T-helper 9 cell (primary cell): Measurements from ENCODE around the gene PLCG2.

Experiments
- DNase-seq: peaks from one replicate; pipeline ENCODE4 v3.0.0-alpha.2; 2020

PLCG2 gene

DNA sequence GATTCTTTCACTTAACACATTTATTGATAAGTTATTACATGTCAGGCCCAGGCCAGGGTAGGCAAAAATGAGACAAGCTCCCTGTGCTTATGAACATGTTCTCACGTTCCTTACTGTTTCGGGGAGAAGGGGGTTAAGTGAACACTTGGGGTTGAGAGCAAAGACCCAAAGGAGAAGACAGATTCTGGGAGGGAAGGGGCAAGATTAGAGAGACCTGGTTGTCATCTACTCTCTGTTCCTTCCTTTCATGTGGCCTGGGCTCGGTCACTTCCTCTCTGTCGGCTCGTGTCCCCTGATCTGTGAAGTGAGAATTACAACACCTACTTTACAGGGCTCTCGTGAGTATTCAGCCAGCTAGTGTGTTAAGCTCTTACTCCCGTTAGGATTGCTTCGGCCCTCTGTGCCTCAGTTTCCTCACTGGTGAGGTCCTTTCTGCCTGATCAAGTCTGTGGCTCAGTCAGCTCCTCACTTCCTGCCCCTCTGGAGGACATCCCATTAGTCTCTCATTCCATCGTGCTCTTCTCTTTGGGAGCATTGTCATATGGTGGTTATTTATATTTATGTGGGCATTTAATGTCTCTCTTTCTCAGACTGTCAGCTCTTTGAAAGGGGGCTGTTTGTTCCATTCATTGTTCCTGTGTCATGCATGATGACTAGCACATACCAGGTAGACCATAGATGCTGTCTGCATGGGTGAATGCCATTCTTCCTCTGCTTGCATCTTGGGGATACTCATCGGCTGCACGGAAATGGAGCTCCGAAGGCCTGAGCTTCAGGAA lies 38.9 kb downstream of the PLCG2 start:
- no peak for DNase-seq

DNA sequence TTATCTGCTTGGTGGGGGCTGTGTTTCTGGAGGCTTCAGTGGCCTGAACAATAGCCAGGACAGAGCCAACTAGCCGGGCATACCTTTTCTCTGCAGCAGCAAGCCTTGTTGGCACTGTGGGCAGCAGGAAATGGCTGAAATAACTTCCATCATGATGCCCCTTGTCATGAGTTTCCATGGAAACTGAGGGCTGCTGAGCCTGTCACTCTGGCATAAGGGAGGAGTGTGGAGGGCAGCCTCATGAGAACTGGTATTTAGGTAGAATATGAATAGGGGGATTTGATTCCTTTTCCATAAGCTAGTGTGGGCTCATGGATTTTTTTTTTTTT lies 39.4 kb downstream of the PLCG2 start:
- no peak for DNase-seq

DNA sequence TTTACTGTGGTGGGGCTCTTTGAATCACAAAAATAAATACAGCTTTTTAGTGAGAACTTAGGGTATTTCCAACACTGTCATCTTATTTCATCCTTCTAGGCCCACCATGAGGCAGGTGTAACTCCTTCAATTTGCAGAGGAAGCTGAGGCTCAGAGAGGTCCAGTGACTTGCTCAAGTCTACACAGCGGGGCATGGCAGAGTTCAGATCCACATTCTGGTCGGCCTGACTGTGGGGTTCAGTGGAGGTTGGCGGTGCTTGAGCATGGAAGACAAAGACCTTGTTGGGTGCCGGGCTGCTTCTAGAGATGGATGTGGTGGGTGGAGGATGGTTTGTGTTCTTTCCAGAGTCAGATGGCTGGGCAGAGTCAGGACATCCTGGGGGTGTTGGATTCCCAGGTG lies 39.8 kb downstream of the PLCG2 start:
- no peak for DNase-seq

DNA sequence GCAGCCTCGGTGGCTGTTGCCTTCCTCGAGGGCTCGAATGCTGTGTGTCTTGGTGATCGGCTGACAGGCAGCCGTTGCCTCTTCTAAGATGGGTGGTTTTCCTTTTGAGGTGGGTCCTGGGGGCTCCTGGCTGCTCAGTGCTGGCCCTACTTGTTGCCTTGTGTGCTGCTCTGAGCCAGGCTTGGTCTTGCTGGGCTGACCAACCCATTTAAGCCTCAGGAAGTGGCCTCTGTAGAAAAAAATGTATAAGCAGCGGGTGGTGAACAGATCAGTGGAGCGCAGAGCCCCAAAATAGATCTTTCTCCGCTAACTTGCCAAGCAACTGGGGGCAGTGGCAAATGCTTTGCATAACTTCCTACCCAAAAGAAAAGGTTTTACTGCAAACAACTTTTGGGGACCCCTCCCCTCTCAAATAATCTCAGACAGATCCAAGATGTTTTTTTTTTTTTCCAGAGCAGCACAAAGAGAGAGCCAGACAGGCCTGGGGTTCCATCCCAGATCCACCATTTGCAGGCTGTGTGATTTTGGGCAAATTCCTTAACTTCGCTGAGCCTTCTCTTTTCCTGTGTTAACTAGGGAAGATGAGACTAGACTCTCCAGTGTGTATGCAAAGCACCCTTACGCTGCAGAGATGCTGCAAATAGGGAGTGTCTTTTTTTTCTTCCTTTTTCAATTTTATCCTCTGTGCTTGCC lies 42.5 kb downstream of the PLCG2 start:
- DNase-seq = no peak

DNA sequence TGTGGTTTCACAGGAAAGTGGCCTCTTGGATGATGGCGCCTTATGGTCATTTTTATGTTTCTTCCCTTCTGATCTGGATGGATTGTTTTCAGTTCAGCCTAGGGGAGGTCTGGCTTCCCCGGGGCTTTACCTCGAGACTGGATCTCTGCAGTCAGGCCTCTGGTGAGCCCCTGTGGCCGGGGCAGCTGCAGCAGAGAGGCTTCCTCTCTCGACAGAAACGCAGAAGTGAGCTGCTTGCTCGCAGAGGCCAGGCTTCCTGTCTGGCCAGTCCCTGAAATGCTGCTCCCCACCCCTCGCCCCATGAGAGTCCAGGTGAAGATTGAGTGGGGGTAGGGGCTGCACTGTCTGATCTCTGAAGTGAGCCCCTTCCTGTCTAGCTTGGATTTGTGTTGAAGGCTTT lies 44.0 kb downstream of the PLCG2 start:
- DNase-seq = no peak

DNA sequence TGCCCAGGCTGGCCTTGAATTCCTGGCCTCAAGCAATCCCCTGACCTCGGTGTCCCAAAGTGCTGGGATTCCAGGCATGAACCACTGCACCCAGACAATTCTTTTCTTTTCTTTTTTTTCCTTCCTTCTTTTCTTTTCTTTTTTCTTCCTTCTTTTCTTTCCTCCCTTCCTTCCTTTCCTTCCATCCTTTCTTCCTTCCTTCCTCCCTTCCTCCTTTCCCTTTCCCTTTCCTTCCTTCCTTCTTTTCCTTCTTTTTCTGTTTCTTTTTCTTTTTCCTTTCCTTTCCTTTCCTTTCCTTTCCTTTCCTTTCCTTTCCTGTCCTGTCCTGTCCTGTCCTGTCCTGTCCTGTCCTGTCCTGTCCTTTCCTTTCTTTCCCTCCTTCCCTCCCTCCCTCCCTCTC lies 44.6 kb downstream of the PLCG2 start:
- DNase-seq = no peak

DNA sequence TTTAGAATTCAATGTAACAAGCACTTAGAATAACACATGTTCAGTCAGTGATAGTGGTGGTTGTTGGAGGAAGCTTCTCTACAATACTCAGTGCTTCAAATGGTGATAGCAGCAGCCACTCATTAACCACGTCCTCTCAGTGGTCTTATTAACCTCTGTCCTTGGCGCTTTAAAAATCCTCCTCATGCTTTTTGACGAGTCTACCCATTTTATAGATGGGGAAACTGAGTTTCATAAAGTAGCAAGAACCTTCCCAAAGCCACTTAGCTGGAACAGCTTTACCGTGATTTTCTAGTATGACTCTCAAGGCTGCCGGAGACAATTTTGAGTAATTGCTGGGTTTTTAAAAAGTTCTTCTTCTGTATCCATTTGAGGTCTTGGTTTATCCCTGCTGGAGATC lies 47.4 kb downstream of the PLCG2 start:
- no peak for DNase-seq

DNA sequence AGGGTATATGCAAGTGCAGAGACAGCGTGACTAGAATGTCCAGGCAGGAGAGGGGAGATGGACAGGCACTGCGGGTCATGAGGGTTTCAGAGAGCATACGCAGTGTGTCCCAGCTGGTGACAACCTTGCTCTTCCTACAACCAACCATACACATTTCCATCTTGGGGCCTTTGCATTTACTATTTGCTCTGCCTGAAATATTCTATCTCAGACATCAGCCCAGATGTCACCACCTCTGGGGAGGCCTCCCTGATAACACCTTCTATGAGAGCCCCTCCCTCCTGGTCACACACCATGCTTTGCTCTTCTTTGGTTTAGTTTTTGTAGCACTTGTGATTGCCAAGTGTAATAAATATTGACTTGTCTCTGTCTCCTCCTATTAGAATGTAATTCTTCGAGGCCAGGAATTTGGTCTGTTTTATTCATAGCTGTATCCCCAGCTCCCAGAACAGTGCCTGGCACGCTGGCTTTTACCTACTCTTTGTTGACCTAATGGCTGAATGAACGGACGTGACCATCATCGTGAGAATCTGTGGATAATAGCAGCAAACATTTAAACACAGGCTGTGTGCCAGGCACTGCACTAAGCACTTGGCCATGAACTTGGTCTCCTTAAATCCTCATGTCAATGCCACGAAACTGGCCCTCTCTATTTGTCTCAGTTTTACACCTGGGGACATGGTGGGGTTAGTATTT lies 51.9 kb downstream of the PLCG2 start:
- no peak for DNase-seq

DNA sequence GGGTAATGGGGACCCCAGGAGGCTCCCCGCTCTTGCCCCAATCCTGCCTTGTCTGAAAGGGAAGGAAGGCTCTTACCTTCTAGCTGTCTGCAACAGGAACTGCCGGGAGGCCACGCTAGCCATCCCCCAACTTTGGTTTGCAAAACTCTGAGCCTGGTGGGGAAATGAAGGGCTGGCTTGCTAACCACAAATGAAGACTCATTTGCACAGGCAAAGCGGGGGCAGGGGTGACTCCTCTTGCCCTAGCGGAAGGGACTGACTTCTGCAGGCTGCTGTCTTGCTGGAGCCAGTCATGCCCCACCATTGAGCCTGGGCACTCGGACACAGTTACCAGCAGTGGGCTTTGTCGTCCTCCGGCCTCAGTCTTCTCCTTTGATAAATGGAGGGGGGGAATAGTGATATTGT lies 52.6 kb downstream of the PLCG2 start:
- no peak for DNase-seq

DNA sequence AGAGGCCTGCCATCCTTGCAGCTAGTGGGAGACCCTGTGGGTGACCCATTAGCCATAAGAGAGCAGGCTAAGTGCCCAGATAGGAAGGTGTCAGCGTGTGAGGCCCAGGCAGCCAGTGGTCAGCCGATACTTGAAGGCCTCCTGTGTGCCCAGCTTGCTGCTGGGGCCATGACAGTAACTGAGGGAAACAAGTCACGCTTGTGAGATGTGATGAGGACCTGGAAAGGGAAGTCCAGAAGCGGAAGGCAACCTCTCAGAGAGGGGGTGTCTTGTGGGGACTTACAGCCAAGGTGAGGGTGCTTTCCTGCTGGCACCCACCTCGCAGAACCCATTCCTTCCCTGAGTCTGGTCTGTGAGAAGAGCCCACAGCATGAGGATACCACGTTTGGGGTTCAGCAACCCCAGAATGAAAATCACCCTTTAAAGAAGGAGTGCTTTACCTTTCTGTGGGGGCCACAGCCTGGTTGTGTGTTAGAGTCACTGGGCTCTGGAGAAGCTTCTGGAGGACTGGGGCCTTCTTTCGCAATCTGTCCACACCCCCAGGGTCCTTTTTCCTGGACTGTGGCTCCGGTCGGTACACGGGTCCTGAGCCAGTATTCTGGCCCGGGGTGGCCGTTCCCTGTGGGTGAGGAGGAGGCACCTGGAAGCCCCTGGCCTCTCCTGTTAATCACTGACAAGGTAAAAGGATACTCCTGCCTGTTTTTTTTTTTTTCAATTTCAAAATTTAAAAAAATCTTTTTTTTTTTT lies 53.9 kb downstream of the PLCG2 start:
- DNase-seq = no peak

DNA sequence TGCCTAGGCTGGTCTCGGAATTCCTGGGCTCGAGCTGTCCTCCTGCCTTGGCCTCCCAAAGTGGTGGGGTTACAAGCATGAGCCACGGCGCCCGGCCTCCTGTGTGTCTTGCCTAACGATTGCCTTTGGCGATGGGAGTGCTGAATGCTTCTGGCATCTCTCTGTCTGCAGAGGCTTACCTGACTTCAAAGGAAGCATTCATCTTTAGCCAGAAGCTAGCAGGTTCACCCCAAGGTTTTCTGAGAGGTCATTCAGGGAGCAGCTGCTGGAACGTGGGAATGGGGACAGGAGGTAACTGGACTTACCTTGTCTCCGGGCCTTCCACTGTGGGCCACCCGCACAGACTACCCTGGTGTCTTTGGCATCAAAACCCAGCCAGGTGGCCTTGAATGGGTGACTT lies 54.7 kb downstream of the PLCG2 start:
- no peak for DNase-seq

DNA sequence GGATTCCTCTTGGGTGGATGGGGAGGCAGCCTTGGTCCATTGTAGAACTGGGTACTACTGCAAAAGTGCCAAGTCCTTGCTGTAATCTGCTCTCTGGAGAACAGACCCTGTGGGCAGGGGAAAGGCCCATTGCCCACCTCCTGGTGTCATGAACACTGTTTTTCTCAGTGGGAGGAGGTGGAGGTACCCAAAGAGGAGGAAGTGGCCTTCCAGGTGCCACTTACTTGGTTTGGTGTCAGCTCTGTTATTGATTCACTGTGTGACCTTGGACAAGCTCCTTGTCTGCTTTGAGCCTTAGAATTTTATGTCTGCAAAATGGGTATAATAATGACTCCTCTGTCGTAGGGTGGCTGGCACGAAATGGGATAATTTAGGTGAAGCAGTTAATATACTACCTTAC lies 55.8 kb downstream of the PLCG2 start:
- no peak for DNase-seq

DNA sequence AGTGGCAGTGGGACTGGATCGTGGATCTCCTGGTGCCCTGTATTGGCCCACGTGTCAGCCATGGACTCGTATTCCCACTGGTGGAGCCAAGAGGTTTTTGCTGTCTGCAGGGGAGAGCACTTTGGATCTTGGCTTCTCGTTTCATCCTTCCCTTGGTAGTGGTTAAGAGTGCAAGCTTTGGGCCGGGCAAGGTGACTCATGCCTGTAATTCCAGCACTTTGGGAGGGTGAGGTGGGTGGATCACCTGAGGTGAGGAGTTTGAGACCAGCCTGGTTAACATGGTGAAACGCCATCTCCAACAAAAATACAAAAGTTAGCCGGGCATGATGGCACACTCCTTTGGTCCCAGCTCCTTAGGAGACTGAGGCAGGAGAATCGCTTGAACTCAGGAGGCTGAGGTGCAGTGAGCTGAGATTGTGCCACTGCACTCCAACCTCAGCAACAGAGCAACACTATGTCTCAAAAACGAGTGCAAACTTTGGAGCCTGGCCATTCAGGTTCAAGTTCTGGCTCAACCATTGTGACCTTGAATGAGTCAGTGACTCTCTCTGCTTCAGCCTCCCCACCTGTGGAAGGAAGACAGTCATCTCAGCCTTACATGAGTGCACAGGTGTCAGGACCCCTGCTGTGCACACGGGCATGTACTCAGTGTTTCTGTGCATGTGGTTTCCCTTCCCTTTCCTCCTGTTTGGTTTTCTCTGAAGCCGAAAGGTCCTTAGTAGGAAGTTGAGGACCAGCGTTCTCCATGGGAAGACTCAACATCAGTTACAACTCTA lies 57.4 kb downstream of the PLCG2 start:
- no peak for DNase-seq

DNA sequence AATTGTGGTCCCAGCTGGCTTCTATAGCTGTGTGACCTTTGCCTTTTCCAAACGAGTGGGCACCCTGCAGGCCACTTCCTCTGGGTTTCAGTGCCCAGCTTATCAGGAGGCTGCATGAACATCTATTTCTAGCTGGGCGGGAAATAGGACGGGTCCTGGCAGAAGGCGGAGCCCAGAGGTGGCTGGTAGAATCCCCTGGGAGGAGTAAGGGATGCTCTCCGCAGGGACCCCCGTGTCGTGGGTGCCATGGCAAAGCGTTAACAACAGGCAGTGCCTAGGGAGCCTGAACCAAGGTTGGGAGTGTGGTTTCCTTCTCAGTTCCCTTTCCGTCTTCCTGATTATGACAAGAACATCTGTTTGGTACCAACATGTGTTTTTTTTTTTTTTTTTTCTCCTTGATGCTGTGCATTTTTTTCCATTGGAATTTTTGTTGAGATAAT lies 58.2 kb downstream of the PLCG2 start:
- DNase-seq = no peak

DNA sequence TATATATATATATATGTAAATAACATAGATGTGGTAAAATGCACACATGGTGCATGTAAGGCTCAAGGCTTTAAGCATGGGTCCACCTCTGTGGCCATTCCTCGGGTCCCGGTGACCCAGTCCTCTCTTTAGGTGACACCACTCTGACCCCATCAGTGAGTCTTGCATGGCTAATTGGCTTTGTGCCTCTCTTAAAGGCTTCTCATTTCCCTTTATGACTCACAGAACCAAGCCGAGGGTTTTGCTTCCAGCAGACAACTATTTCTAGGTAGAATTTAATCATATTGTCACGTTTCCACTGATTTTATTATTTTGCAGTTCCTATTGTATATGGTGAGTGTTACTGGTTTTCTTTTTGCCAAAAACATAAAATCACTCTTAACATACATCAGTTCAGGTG lies 59.7 kb downstream of the PLCG2 start:
- DNase-seq = no peak

DNA sequence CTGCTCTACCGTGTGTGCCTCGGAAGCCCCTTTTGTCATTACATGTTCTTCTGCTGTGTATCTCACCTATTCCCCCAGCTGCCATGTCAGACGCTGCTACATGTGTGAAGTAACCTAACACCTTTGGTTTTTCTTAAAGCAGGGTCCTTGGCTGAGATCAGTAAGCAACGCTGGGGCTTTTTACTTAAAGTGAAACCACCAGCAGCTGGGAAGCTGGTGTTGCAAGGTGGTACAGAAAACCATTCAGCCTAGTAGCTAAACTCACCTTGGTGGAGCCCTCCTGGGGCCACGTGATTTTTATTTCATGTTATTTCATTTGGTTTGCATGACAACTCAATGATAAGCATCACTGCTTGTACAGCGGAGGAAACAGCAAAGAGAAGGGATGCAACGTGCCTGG lies 62.6 kb downstream of the PLCG2 start:
- no peak for DNase-seq

DNA sequence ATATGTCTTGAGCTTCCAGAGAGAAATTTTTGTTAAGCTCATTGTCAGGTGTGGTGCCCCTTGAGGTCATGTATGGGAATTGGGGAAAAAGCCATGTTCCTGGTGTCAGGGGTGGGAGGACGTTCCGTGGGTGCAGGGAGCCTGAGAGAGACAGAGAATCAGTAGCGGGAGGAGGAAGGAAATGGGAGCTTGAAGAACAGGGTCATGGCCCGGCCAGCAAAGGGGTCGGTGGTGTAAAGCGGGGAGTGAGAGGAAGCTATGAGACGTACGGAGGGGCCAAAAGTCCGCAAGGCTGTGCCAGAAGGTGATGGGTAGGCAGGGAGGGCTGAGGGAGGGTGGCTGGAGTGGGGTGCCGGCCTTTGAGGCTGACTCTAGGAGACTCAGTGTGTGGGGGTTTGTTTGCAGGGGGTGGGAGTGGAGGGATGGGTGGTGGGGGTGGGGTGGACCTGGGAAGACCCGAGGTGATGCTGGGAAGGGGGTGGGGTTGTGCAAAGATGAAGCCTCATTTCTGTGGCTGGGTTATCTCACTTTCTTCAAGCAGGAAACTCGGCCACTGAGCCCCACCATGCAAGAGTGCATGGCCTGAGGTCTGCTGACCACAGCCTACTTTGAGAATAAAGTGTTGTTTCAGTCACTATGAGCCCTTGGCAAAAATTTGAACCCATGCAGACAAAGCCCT lies 63.6 kb downstream of the PLCG2 start:
- DNase-seq = no peak

DNA sequence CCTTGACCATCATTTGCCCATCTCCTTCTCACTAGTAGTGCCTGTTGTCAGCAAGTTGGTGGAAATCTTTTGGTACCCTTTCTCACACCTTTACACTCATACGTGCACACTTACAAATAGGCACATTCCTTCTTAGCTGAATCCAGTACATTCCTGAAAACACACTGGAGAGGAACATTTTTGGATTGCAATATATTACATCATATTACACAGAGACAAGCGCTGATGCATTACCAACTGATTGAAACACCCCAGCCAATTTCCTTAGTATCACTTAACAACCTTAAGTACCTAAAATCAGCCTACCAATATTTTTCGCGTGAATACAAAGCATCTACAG lies 64.1 kb downstream of the PLCG2 start:
- DNase-seq = no peak

DNA sequence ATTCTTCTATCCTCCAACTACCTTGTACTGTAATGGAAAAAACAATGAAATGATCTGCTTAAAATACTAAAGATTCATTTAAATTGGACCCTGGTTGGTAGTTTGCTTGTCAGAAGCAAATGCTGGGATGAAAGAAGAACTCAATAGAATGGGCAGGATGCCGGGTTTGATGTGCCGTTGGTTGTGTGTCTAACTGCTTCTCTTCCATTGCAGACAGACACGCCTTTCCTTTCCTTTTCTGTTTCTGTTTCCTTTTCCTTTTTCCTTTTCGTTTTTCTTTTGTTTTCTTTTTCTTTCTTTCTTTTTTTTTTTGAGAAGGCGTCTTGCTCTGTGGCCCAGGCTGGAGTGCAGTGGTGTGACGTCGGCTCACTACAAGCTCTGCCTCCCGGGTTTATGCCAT lies 64.6 kb downstream of the PLCG2 start:
- no peak for DNase-seq

DNA sequence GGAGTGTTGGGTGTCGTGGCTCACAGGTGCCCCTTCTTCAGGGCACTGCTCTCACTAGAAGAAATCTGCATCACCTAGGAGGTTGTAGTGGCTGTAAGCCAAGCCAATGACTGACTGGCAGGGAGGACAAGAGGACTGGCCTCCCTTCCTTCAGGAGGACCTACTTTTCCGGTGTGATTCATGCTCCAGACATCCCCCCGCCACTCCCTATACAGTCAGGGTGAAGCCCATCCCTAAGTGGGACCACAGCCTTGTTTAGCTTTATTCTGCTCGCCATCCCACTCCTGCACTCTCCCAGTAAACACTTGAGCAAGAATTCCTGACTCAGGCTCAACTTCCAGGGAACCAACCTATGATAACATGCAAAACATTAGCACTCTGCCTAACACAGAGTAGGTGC lies 67.0 kb downstream of the PLCG2 start:
- no peak for DNase-seq

DNA sequence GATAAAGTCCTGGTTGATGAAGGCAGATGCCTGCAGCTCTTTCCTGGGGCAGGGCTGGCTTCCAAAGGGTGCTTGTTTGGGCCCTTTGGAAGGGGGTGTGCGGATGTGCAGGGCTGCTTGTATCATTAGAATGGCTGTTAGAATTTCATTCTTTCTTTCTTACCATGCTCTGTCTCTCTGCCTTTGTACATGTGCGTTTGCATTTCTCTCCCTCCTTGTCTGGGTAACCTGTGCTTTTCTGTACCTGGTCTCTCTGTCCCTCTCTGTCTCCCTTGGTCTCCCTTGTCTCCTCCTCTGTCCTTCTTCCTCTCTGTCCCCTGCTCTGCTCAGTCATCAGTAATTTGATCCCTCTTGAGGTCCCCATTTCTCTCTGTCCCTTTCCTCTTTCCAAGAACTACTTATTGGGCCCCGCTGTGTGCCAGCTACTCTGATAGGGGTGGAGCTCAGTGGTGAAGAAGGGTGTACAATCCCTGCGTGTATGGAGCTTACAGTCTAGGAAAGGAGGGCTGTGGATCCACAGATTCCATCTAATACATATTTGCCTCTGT lies 69.3 kb downstream of the PLCG2 start:
- DNase-seq = no peak
